HepG2 (cell line): ENCODE results near the gene TROAP. TPM values are rescaled to one million over a fixed set of nuclear protein-coding genes. Genes with fewer than 3 reads are reported as not detected.

ENCODE experiments used
- CCAR2 ChIP-seq: fragments of 200-400 bp; formaldehyde crosslinking; optimal IDR thresholded peaks from 2 replicates; pipeline ENCODE3; 2018; ENCODE audit warnings: low read depth, mild to moderate bottlenecking, low read length, moderate library complexity
- HMGA1 ChIP-seq: sonication (generic); formaldehyde crosslinking; conservative IDR thresholded peaks from 2 replicates; pipeline ENCODE4 v1.4.0; 2020; ENCODE audit warnings: missing genetic modification reagents
- MXI1 ChIP-seq: IDR thresholded peaks from 3 replicates; pipeline ENCODE4 v1.6.1; 2012; ENCODE audit warnings: low read depth, low read length, inconsistent platforms, borderline replicate concordance
- MYC ChIP-seq: sonication (generic); formaldehyde crosslinking; IDR thresholded peaks from 2 replicates; pipeline ENCODE4 v1.9.0; 2021; ENCODE audit warnings: missing genetic modification reagents, borderline replicate concordance
- NBN ChIP-seq: fragments of 450-650 bp; conservative IDR thresholded peaks from 2 replicates; pipeline ENCODE4 v1.6.1; 2017
- NCOR1 ChIP-seq: fragments of 200-600 bp; sonication (generic); IDR thresholded peaks from 2 replicates; pipeline ENCODE4 v1.7.0; 2017; ENCODE audit warnings: antibody characterized with exemption, low read length, borderline replicate concordance
- NFRKB ChIP-seq: fragments of 450-650 bp; IDR thresholded peaks from 2 replicates; pipeline ENCODE4 v1.6.1; 2017
- PRDM10 ChIP-seq: sonication (generic); formaldehyde crosslinking; IDR thresholded peaks from 2 replicates; pipeline ENCODE4 v1.4.0; 2020; ENCODE audit warnings: low read depth, missing genetic modification reagents
- SALL2 ChIP-seq: sonication (generic); formaldehyde crosslinking; IDR thresholded peaks from 2 replicates; pipeline ENCODE4 v1.8.1; 2023; ENCODE audit warnings: mild to moderate bottlenecking, missing genetic modification reagents, inconsistent platforms
- SRSF9 ChIP-seq: fragments of 200-400 bp; formaldehyde crosslinking; IDR thresholded peaks from 2 replicates; pipeline ENCODE4 v1.6.1; 2018; ENCODE audit warnings: borderline replicate concordance, mild to moderate bottlenecking, low read depth, low read length; ENCODE audit not compliant: insufficient read depth, poor library complexity, severe bottlenecking
- ZBTB26 ChIP-seq: IDR thresholded peaks from 2 replicates; pipeline ENCODE4 v1.6.1; 2016; ENCODE audit warnings: missing compliant biosample characterization, missing genetic modification reagents, borderline replicate concordance
- ZC3H13 ChIP-seq: sonication (generic); formaldehyde crosslinking; IDR thresholded peaks from 2 replicates; pipeline ENCODE4 v1.8.1; 2023; ENCODE audit warnings: mild to moderate bottlenecking, missing genetic modification reagents, moderate library complexity
- ZNF225 ChIP-seq: sonication (generic); formaldehyde crosslinking; IDR thresholded peaks from 2 replicates; pipeline ENCODE4 v1.4.0; 2020; ENCODE audit warnings: mild to moderate bottlenecking, missing genetic modification reagents
- ZNF432 ChIP-seq: sonication (generic); formaldehyde crosslinking; IDR thresholded peaks from 2 replicates; pipeline ENCODE4 v1.5.0; 2020; ENCODE audit warnings: missing genetic modification reagents, mild to moderate bottlenecking, borderline replicate concordance
- ZNF512B ChIP-seq: sonication (generic); formaldehyde crosslinking; IDR thresholded peaks from 2 replicates; pipeline ENCODE4 v1.5.1; 2020; ENCODE audit warnings: missing genetic modification reagents, mild to moderate bottlenecking, borderline replicate concordance
- ZNF704 ChIP-seq: sonication (generic); formaldehyde crosslinking; IDR thresholded peaks from 2 replicates; pipeline ENCODE4 v1.8.1; 2023; ENCODE audit warnings: mild to moderate bottlenecking, inconsistent platforms, moderate library complexity, missing genetic modification reagents, borderline replicate concordance
- ZNF724P ChIP-seq: sonication (generic); formaldehyde crosslinking; IDR thresholded peaks from 2 replicates; pipeline ENCODE4 v1.8.0; 2022; ENCODE audit warnings: missing genetic modification reagents, borderline replicate concordance
- ZNF776 ChIP-seq: sonication (generic); formaldehyde crosslinking; IDR thresholded peaks from 2 replicates; pipeline ENCODE4 v1.4.0; 2020; ENCODE audit warnings: mild to moderate bottlenecking, missing genetic modification reagents
- ZNF850 ChIP-seq: sonication (generic); formaldehyde crosslinking; conservative IDR thresholded peaks from 2 replicates; pipeline ENCODE4 v1.9.0; 2021; ENCODE audit warnings: mild to moderate bottlenecking, missing genetic modification reagents
- polyA plus RNA-seq, 8 experiments: library from polyadenylated mRNA; depleted of rRNA in 3 of 8; stranded (reverse) in 7 of 8; unstranded in 1 of 8; fragments of >200 nt; fragmentation: Illumina TruSeq in 4 of 8; extraction: Trizol in 4 of 8; gene quantifications; 2 replicates each; pipeline versions ENCODE4 v1.2.1 to v1.2.3, GENCODE V29; 2011 to 2016; ENCODE audit warnings: low read depth in 4 of 8, missing spikeins in 1 of 8, mixed read lengths in 1 of 8; ENCODE audit not compliant: insufficient read depth in 1 of 8
- total RNA-seq, 5 experiments: library from RNA; depleted of rRNA; stranded (reverse); fragments of >200 nt; fragmentation: Illumina TruSeq; extraction: Trizol; gene quantifications; 2 replicates each; pipeline ENCODE4 v1.2.3, GENCODE V29; 2016; ENCODE audit warnings: low read depth in 1 of 5

TROAP gene
- total and polyA plus RNA-seq, 2 of the 13 experiments (the other 11 are each of a cell fraction or from before 2014, with no cell fraction given) = 22.5 to 30.9 TPM

- TF ChIP-seq PRDM10 (CRISPR knock-in tag) (no peak), ZC3H13 (no peak), ZNF850 (CRISPR knock-in tag) (0 out of 2 replicates have a peak, but pooled peaks have one; percentile 60), SALL2 (CRISPR knock-in tag) (peak; percentile 68), SRSF9 (no peak), MXI1 (peak; percentile 77; the same call in 1 of the 3 replicates), ZNF704 (CRISPR knock-in tag) (no peak), NBN (no peak), ZNF776 (no peak), NCOR1 (peak; percentile 79; the same call in 1 of the 2 replicates), HMGA1 (CRISPR knock-in tag) (no peak), NFRKB (no peak), ZBTB26 (CRISPR knock-in tag) (peak; percentile 33; the same call in 1 of the 2 replicates), ZNF724P (CRISPR knock-in tag) (no peak), ZNF512B (CRISPR knock-in tag) (0 out of 2 replicates have a peak, but pooled peaks have one; percentile 50), ZNF225 (CRISPR knock-in tag) (no peak), ZNF432 (no peak), CCAR2 (peak; percentile 56), MYC (CRISPR knock-in tag) (peak; percentile 79)
Measured at GRCh38 chr12:49347311-49348193, 24.5 kb downstream of the TROAP start (continued).
